GM12878 (cell line): ENCODE measurements around the gene MASP1. TPM values are rescaled to one million over a fixed set of nuclear protein-coding genes. Genes with fewer than 3 reads are reported as not detected.

Experiments used
- IRF4 ChIP-seq: IDR thresholded peaks from 2 replicates; pipeline ENCODE4 v1.6.1; 2011; ENCODE audit warnings: low read depth, low read length
- MXI1 ChIP-seq: fragments of 150-350 bp; IDR thresholded peaks from 2 replicates; pipeline ENCODE4 v1.6.1; 2011; ENCODE audit warnings: low read depth, mild to moderate bottlenecking, inconsistent platforms, low read length, improper control_type of control experiment
- MYB ChIP-seq: fragments of 150-350 bp; IDR thresholded peaks from 2 replicates; pipeline ENCODE4 v1.6.1; 2014; ENCODE audit warnings: mild to moderate bottlenecking, low read depth, low read length, borderline replicate concordance
- NFXL1 ChIP-seq: fragments of 450-650 bp; IDR thresholded peaks from 2 replicates; pipeline ENCODE4 v1.6.1; 2017; ENCODE audit warnings: antibody characterized with exemption, mild to moderate bottlenecking, borderline replicate concordance
- POLR2A ChIP-seq: IDR thresholded peaks from 2 replicates; pipeline ENCODE4 v1.6.1; 2011; ENCODE audit warnings: low read depth, mild to moderate bottlenecking, low read length
- POLR2AphosphoS5 ChIP-seq: IDR thresholded peaks from 2 replicates; pipeline ENCODE4 v1.6.1; 2011; ENCODE audit warnings: mild to moderate bottlenecking, low read length, inconsistent platforms
- RELA ChIP-seq: fragments of 450-650 bp; IDR thresholded peaks from 2 replicates; pipeline ENCODE4 v1.8.0; 2014; ENCODE audit warnings: borderline replicate concordance; ENCODE audit not compliant: partially characterized antibody
- ZBED1 ChIP-seq: IDR thresholded peaks from 2 replicates; pipeline ENCODE4 v1.6.1; 2016; ENCODE audit warnings: borderline replicate concordance
- polyA plus RNA-seq, 11 experiments: library from polyadenylated mRNA; depleted of rRNA in 4 of 11; unstranded in 6 of 11; stranded (reverse) in 5 of 11; fragments of >200 nt; fragmentation: Nextera tagmentation in 4 of 11; fragmentation: Illumina TruSeq in 1 of 11; extraction: Ambion mirVana in 4 of 11; extraction: Trizol in 1 of 11; gene quantifications; 1 replicate in 1 of 11; 2 replicates in 10 of 11; pipeline versions ENCODE4 v1.2.1 to v1.2.3, GENCODE V29; 2011 to 2016; ENCODE audit warnings: inconsistent platforms in 2 of 11, missing spikeins in 2 of 11, low read depth in 1 of 11
- total RNA-seq, 4 experiments: library from RNA; depleted of rRNA in 3 of 4; stranded (reverse); fragments of >200 nt in 3 of 4; fragmentation: Illumina TruSeq in 1 of 4; extraction: Trizol in 1 of 4; gene quantifications; 2 replicates each; pipeline versions ENCODE4 v1.2.1 to v1.2.3, GENCODE V29; 2013 to 2021
- TF ChIP-seq, protein P1 (sequence below): fragments of 450-650 bp; formaldehyde crosslinking; IDR thresholded peaks from 2 replicates; pipeline ENCODE4 v1.5.0; 2022; ENCODE audit warnings: mild to moderate bottlenecking, missing genetic modification characterization
- TF ChIP-seq, protein P2 (sequence below): fragments of 450-650 bp; IDR thresholded peaks from 2 replicates; pipeline ENCODE4 v1.6.1; 2017; ENCODE audit warnings: mild to moderate bottlenecking, moderate library complexity
- TF ChIP-seq, protein P3 (sequence below): fragments of 450-650 bp; IDR thresholded peaks from 2 replicates; pipeline ENCODE4 v1.6.1; 2016; ENCODE audit warnings: mild to moderate bottlenecking, moderate library complexity, borderline replicate concordance

MASP1 gene
- total and polyA plus RNA-seq, 10 of the 15 experiments (the other 5 are each of a cell fraction or from before 2014, with no cell fraction given), result 0.05 TPM; not detected in 9

DNA sequence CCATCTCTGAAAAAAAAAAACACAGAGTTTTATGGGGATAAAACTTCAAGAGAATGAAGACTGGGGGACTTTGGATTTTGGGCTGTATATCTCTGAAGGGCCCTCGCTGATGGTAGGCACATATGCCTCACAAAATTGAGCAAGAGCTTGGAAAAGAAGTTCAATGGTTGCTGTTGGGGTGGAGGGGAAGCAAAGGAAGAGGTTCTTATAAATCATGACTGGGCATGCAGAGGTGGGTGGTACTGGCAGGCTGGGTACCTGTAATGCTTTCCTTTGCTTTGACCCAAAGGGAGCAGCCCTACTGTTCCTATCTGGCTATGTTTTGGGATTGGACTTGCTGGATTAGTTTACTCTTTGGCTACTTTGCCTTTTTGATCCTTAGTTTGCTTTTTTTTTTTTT is 100.3 kb downstream of the MASP1 start (continued):
- TF ChIP-seq, protein P1, sequence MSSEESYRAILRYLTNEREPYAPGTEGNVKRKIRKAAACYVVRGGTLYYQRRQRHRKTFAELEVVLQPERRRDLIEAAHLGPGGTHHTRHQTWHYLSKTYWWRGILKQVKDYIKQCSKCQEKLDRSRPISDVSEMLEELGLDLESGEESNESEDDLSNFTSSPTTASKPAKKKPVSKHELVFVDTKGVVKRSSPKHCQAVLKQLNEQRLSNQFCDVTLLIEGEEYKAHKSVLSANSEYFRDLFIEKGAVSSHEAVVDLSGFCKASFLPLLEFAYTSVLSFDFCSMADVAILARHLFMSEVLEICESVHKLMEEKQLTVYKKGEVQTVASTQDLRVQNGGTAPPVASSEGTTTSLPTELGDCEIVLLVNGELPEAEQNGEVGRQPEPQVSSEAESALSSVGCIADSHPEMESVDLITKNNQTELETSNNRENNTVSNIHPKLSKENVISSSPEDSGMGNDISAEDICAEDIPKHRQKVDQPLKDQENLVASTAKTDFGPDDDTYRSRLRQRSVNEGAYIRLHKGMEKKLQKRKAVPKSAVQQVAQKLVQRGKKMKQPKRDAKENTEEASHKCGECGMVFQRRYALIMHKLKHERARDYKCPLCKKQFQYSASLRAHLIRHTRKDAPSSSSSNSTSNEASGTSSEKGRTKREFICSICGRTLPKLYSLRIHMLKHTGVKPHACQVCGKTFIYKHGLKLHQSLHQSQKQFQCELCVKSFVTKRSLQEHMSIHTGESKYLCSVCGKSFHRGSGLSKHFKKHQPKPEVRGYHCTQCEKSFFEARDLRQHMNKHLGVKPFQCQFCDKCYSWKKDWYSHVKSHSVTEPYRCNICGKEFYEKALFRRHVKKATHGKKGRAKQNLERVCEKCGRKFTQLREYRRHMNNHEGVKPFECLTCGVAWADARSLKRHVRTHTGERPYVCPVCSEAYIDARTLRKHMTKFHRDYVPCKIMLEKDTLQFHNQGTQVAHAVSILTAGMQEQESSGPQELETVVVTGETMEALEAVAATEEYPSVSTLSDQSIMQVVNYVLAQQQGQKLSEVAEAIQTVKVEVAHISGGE (CRISPR knock-in tag), result no peak
- TF ChIP-seq RELA (no peak), POLR2A (no peak), NFXL1 (no peak), MXI1 (no peak), IRF4 (no peak), POLR2AphosphoS5 (no peak), MYB (no peak), ZBED1 (no peak)
- TF ChIP-seq, protein P2, sequence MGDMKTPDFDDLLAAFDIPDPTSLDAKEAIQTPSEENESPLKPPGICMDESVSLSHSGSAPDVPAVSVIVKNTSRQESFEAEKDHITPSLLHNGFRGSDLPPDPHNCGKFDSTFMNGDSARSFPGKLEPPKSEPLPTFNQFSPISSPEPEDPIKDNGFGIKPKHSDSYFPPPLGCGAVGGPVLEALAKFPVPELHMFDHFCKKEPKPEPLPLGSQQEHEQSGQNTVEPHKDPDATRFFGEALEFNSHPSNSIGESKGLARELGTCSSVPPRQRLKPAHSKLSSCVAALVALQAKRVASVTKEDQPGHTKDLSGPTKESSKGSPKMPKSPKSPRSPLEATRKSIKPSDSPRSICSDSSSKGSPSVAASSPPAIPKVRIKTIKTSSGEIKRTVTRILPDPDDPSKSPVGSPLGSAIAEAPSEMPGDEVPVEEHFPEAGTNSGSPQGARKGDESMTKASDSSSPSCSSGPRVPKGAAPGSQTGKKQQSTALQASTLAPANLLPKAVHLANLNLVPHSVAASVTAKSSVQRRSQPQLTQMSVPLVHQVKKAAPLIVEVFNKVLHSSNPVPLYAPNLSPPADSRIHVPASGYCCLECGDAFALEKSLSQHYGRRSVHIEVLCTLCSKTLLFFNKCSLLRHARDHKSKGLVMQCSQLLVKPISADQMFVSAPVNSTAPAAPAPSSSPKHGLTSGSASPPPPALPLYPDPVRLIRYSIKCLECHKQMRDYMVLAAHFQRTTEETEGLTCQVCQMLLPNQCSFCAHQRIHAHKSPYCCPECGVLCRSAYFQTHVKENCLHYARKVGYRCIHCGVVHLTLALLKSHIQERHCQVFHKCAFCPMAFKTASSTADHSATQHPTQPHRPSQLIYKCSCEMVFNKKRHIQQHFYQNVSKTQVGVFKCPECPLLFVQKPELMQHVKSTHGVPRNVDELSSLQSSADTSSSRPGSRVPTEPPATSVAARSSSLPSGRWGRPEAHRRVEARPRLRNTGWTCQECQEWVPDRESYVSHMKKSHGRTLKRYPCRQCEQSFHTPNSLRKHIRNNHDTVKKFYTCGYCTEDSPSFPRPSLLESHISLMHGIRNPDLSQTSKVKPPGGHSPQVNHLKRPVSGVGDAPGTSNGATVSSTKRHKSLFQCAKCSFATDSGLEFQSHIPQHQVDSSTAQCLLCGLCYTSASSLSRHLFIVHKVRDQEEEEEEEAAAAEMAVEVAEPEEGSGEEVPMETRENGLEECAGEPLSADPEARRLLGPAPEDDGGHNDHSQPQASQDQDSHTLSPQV, result no peak
- TF ChIP-seq, protein P3, sequence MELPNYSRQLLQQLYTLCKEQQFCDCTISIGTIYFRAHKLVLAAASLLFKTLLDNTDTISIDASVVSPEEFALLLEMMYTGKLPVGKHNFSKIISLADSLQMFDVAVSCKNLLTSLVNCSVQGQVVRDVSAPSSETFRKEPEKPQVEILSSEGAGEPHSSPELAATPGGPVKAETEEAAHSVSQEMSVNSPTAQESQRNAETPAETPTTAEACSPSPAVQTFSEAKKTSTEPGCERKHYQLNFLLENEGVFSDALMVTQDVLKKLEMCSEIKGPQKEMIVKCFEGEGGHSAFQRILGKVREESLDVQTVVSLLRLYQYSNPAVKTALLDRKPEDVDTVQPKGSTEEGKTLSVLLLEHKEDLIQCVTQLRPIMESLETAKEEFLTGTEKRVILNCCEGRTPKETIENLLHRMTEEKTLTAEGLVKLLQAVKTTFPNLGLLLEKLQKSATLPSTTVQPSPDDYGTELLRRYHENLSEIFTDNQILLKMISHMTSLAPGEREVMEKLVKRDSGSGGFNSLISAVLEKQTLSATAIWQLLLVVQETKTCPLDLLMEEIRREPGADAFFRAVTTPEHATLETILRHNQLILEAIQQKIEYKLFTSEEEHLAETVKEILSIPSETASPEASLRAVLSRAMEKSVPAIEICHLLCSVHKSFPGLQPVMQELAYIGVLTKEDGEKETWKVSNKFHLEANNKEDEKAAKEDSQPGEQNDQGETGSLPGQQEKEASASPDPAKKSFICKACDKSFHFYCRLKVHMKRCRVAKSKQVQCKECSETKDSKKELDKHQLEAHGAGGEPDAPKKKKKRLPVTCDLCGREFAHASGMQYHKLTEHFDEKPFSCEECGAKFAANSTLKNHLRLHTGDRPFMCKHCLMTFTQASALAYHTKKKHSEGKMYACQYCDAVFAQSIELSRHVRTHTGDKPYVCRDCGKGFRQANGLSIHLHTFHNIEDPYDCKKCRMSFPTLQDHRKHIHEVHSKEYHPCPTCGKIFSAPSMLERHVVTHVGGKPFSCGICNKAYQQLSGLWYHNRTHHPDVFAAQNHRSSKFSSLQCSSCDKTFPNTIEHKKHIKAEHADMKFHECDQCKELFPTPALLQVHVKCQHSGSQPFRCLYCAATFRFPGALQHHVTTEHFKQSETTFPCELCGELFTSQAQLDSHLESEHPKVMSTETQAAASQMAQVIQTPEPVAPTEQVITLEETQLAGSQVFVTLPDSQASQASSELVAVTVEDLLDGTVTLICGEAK, result no peak
